HG03442 (cell line): ENCODE measurements around the gene DEUP1.

Source experiments
- ATAC-seq: cut with Tn5 transposase; IDR thresholded peaks from one replicate; pipeline ENCODE4 v1.9.1; 2021; ENCODE audit warnings: mild to moderate bottlenecking, moderate library complexity; ENCODE audit not compliant: unreplicated experiment

The DEUP1 gene

DNA sequence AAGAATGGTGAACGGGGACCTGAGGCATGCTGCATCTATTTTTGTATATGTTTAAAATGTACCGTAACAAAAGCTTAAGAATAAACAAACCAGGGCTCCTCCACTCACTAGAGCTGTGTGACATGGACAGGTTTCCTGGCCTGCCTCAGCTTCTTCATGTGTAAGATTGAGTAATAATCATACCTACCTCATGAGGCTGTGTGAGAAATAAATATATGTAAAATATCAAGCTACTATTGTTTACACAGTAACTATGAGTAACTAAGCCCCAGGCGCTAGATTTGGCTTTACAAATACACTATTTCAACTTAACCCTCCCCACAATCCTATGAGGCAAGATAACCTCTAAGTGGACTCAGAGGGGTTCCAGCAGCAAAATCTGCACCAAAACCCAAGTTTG lies 146.3 kb downstream of the DEUP1 start:
- ATAC-seq = no peak

DNA sequence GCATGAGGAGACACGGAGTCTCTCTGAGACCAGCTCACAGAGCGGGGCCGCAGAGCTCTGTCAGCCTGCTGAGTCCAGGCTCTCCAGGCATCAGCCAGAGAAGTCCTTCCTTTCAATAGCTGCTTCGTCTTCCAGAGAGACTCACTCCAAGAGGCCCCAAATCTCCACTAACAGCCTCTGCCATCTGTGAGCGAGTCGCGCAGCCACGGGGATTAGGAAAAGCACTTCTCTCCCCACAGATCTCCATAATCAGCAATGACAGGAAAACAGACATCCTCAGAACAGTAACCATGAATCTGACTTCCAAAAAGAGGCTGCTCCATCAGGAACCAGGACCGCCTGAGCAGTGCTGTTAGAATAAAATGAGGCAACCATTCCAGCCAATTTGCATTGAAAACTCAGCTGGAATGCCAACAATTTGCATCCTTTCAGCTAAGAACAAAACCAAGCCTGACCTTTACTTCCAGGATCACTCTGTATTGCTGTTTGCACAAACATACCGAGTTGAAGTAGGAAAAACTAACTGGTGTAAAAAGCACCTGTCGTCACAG lies 147.2 kb downstream of the DEUP1 start:
- no peak for ATAC-seq

DNA sequence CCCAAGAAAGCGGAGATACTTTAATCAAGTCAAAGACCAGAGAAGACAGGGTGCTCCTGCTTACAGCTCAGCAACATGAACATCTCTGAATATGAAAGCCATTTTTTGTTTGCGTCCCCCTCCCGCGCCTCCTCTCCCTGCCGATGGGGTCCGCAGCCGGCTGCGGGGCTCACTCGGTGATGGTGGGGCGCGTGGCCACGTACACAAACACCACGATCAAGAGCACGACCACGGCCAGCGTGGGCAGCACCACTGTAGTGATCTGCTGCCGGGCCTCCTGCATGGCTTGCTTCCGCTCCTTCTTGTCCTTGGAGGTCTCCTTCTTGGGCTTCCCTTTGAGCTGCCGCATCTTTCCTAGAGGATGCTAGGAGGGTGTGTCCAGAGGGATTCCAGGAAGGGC lies 148.3 kb downstream of the DEUP1 start:
- ATAC-seq = no peak

DNA sequence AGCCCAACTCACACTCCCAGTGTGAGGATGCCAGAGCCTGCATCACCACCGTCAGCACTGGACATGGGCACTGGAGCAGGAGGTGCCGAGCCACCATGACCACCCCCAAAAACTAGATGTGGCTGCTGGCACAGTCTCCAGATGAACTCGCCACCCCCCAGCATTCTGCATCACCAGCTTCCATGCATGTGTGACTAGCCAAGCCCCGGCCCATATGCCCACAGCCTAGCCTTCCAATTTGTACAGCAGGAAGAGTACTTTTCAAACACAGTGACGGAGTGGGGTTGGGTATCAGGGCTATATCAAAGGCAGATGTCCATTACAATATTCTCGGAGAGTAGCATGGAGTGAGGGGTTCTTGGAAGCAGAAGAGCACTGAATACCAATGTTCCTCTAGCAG lies 149.7 kb downstream of the DEUP1 start:
- no peak for ATAC-seq

DNA sequence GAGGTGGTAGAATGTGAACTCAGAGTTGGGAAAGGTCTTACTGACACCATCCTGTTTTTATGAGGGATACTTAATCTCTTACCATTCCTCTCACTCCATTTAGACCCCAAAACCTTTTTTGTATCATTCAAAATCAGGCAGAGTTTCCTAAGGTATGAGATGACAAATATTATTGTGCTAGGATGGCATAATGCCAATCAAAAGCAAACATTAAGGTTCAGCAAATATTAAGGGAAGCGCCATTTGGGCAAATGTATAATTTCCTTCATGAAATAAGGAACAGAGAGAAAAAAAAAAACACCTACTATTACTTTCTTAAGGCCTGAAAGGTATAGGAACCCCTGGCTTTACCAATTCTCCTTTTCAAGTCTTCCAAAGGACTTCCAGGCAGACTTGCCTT lies 150.2 kb downstream of the DEUP1 start:
- ATAC-seq = no peak

DNA sequence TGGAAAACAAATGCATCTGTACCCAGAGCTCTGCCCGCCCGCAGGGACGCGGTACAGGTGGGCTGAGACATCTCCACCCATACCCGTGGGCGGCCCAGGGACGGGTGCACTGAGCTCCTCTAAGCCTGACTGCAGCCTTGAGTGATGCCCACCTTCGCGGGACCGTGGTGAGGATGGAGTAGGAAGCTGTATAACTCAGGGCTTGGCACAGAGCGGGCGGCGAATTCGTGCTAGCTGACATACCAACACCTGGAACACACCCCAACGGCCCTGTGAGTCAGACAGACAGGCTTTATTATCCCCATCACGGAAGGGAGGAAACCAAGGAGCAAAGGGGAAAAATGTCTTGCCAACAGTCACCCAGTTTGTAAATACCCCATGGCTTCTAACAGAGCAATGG lies 150.7 kb downstream of the DEUP1 start:
- ATAC-seq = no peak

DNA sequence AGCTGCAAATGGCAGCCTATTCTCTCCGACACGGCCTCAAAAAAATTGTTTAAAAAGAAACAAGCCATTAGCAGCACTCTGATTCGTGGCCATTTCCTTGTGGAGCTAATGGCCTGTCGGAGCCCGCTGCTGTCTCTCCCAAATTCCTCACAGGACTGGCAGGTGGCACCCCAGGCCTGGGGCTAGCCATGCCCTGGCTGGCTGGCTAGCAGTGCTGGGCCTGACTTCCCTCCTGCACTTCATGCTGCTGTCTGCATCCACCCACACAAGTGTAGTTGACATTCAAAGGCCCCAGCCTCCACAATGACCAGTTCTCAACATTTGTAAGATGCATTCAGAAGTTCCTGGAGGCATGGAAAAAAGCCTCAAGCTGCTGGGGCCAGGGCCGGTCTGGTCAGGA lies 151.2 kb downstream of the DEUP1 start:
- no peak for ATAC-seq

DNA sequence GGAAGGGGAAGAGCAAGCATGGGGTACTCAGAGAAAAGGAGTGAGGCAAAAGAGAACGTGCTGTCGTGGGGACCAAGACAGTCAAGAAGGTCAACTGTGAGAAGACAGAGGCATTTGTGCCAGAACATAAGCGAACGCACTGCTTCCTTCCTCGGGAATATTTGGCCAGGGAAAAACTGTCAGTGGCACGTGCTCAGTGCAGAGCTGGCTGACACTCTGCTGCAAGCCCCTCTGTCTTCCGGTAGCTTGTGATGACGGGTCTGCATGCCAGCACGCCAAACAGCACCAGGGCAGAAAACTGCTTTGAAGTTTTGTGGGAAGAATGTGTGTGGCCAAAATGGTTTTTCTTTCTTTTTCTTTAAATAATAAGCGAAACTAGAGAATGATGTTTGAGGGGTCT lies 152.0 kb downstream of the DEUP1 start:
- ATAC-seq = no peak

DNA sequence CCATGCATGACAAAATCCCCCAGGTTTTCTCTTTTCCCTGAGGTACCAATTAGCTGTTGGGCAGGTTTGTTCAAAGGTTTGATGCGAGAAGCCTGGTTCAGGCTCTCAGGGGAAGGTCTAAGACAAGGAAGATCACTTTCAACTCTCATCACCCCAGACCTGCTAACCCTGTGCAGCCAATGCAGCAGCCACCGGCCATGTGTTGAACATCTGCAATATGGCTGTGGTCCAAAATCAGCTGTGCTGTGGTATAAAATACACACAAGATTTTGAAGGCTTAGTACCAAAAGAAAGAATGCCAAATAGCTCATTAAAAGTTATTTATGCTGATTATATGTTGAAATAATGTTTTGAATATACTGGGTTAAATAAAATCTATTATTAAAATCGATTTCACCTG lies 154.2 kb downstream of the DEUP1 start:
- ATAC-seq = no peak

DNA sequence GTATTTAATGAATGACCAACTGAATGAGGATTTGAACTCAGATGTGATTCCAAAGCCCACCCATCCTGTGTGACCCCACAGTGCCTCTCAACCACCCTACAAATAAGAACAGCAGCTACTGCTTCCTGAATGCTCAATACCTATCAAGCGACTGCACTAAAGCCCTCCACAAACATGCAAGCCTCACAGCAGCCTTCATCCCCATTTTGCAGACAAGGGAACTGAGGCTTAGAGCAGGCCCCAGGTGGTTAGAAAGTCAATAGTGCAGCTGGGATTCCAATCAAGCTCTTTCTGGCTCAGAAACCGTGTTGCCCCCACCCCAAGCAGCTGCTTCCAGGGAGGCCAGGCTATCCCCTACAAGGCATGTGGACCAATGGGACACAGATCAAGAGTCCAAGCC lies 155.4 kb downstream of the DEUP1 start:
- no peak for ATAC-seq

DNA sequence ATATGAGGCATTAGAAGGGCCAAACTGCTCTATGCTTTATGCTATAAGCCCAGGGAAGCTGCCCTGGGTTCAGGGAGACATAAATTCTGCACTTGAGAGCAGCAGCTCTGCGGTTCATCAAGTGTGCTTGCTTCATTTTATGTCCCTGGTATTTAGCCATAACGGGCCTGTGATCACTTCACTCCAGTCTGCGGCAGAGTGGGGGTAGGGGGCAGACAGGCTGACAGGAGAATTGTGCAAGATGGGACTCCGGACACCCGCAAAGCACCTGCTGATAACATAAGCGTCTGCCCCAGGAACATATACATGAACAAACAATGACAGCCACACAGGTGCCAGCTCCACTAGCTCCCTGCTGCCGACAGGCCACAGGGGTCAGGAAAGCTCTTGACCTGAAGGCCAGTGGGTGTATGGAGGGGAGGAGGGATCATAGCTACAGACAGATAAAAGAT lies 156.5 kb downstream of the DEUP1 start:
- ATAC-seq = no peak
